HEK293 (cell line): Measurements from ENCODE around the gene CRTC3.
"Not testable (repeated sequence)": the region's sequence is repeated elsewhere in the genome, so short reads cannot be mapped to it uniquely, and the experiment has no call there.

Experiments used
- CTCF ChIA-PET: fragments of 350-600 bp; formaldehyde crosslinking; extraction: SDS; loops from one replicate; lab custom pipeline; 2021; ENCODE audit warnings: antibody characterized with exemption; lab: Yijun Ruan, JAX
- POLR2A ChIA-PET: fragments of 300-600 bp; formaldehyde crosslinking; extraction: SDS; loops from one replicate; lab custom pipeline; 2020; ENCODE audit warnings: antibody characterized with exemption, inconsistent platforms; lab: Yijun Ruan, JAX
- H3K27ac ChIP-seq: fragments of 200-500 bp; sonication (Bioruptor generic); 2 replicates; pipeline ENCODE4 v1.5.1; 2014; ENCODE audit warnings: low read depth, low read length, control low read depth, inconsistent platforms; ENCODE audit errors: extremely low read depth
- H3K36me3 ChIP-seq, 2 experiments: fragments of 200-500 bp in 1 of 2; sonication (Bioruptor generic) in 1 of 2; 1 replicate in 1 of 2; 2 replicates in 1 of 2; pipeline ENCODE4 v1.5.1; 2014 to 2017; ENCODE audit warnings: inconsistent platforms in 2 of 2, low read length in 2 of 2; ENCODE audit not compliant: control insufficient read depth in 2 of 2, insufficient read depth in 1 of 2
- H3K4me1 ChIP-seq: fragments of 200-500 bp; sonication (Bioruptor generic); 2 replicates; pipeline ENCODE4 v1.5.1; 2014; ENCODE audit warnings: mild to moderate bottlenecking, low read length, inconsistent platforms; ENCODE audit not compliant: control insufficient read depth, insufficient read depth
- H3K4me3 ChIP-seq: 2 replicates; pipeline ENCODE4 v1.5.1; 2011; ENCODE audit warnings: low read depth, mild to moderate bottlenecking, control low read depth, low read length, moderate library complexity
- H3K9me3 ChIP-seq: fragments of 200-500 bp; sonication (Bioruptor generic); 2 replicates; pipeline ENCODE4 v1.5.1; 2014; ENCODE audit warnings: low read depth, low read length, inconsistent platforms; ENCODE audit not compliant: control insufficient read depth, insufficient read depth
- AEBP2 ChIP-seq: fragments of 450-650 bp; formaldehyde crosslinking; IDR thresholded peaks from 2 replicates; pipeline ENCODE4 v1.5.1; 2016; ENCODE audit warnings: missing biosample characterization, missing genetic modification characterization, borderline replicate concordance
- ATF2 ChIP-seq: fragments of 450-650 bp; formaldehyde crosslinking; IDR thresholded peaks from 2 replicates; pipeline ENCODE4 v1.5.1; 2016; ENCODE audit warnings: missing biosample characterization, missing genetic modification characterization, low read depth
- GLIS2 ChIP-seq: fragments of 450-650 bp; formaldehyde crosslinking; IDR thresholded peaks from 2 replicates; pipeline ENCODE4 v1.5.1; 2016; ENCODE audit warnings: missing biosample characterization, missing genetic modification characterization
- ZNF157 ChIP-seq: fragments of 450-650 bp; formaldehyde crosslinking; IDR thresholded peaks from 2 replicates; pipeline ENCODE4 v1.5.1; 2016; ENCODE audit warnings: missing biosample characterization, missing genetic modification characterization
- ZNF174 ChIP-seq: fragments of 450-650 bp; formaldehyde crosslinking; IDR thresholded peaks from 2 replicates; pipeline ENCODE4 v1.5.0; 2017; ENCODE audit warnings: missing biosample characterization, mild to moderate bottlenecking, missing genetic modification characterization
- ZNF214 ChIP-seq: fragments of 450-650 bp; formaldehyde crosslinking; IDR thresholded peaks from 2 replicates; pipeline ENCODE4 v1.5.1; 2017; ENCODE audit warnings: missing biosample characterization, mild to moderate bottlenecking, missing genetic modification characterization, borderline replicate concordance
- ZNF248 ChIP-seq: fragments of 450-650 bp; formaldehyde crosslinking; IDR thresholded peaks from 2 replicates; pipeline ENCODE4 v1.5.1; 2017; ENCODE audit warnings: missing biosample characterization, missing genetic modification characterization
- ZNF280D ChIP-seq: fragments of 450-650 bp; formaldehyde crosslinking; IDR thresholded peaks from 2 replicates; pipeline ENCODE4 v1.5.1; 2016; ENCODE audit warnings: missing biosample characterization, missing genetic modification characterization
- ZNF311 ChIP-seq: fragments of 450-650 bp; formaldehyde crosslinking; IDR thresholded peaks from 2 replicates; pipeline ENCODE4 v1.5.1; 2017; ENCODE audit warnings: missing biosample characterization, missing genetic modification characterization, borderline replicate concordance
- ZNF366 ChIP-seq: fragments of 450-650 bp; formaldehyde crosslinking; conservative IDR thresholded peaks from 2 replicates; pipeline ENCODE4 v1.5.1; 2016; ENCODE audit warnings: missing biosample characterization, missing genetic modification characterization
- ZNF391 ChIP-seq: fragments of 450-650 bp; formaldehyde crosslinking; IDR thresholded peaks from 2 replicates; pipeline ENCODE4 v1.5.1; 2016; ENCODE audit warnings: low read depth, missing biosample characterization, missing genetic modification characterization, borderline replicate concordance
- ZNF529 ChIP-seq: fragments of 450-650 bp; formaldehyde crosslinking; IDR thresholded peaks from 2 replicates; pipeline ENCODE4 v1.5.1; 2017; ENCODE audit warnings: missing genetic modification characterization, missing biosample characterization; ENCODE audit not compliant: insufficient replicate concordance
- ZNF580 ChIP-seq: fragments of 450-650 bp; formaldehyde crosslinking; IDR thresholded peaks from 2 replicates; pipeline ENCODE4 v1.5.1; 2016; ENCODE audit warnings: missing biosample characterization, missing genetic modification characterization
- TF ChIP-seq, protein P1 (sequence below): fragments of 450-650 bp; formaldehyde crosslinking; IDR thresholded peaks from 2 replicates; pipeline ENCODE4 v1.5.1; 2016; ENCODE audit warnings: missing biosample characterization, missing genetic modification characterization

The CRTC3 gene

GRCh38 chr15:90671216-90671615, 141.5 kb downstream of the CRTC3 start:
- Histone ChIP-seq H3K4me1 (no peaks in the 10 kb centered on the region), H3K4me3 (no peak overlapping the region), H3K36me3 (no peaks in the 10 kb centered on the region; a peak in 1 of 3 replicates), H3K9me3 (no peaks in the 10 kb centered on the region; the same call in 1 of the 2 replicates), H3K27ac (no peak overlapping the region)
- ChIA-PET POLR2A (no interaction called here), CTCF (no interaction called here)
- TF ChIP-seq ZNF529 (tag by site-specific recombination) (no peak), ZNF174 (tag by site-specific recombination) (no peak), ZNF391 (tag by site-specific recombination) (no peak), ZNF580 (tag by site-specific recombination) (no peak), GLIS2 (tag by site-specific recombination) (no peak), ZNF248 (no peak), ZNF280D (tag by site-specific recombination) (no peak), AEBP2 (no peak), ZNF214 (tag by site-specific recombination) (no peak), ZNF311 (tag by site-specific recombination) (no peak), ATF2 (tag by site-specific recombination) (no peak), ZNF157 (tag by site-specific recombination) (no peak)
- TF ChIP-seq, protein P1, sequence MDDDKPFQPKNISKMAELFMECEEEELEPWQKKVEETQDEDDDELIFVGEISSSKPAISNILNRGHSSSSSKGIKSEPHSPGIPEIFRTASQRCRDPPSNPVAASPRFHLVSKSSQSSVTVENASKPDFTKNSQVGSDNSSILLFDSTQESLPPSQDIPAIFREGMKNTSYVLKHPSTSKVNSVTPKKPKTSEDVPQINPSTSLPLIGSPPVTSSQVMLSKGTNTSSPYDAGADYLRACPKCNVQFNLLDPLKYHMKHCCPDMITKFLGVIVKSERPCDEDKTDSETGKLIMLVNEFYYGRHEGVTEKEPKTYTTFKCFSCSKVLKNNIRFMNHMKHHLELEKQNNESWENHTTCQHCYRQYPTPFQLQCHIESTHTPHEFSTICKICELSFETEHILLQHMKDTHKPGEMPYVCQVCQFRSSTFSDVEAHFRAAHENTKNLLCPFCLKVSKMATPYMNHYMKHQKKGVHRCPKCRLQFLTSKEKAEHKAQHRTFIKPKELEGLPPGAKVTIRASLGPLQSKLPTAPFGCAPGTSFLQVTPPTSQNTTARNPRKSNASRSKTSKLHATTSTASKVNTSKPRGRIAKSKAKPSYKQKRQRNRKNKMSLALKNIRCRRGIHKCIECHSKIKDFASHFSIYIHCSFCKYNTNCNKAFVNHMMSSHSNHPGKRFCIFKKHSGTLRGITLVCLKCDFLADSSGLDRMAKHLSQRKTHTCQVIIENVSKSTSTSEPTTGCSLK = no peak

DNA sequence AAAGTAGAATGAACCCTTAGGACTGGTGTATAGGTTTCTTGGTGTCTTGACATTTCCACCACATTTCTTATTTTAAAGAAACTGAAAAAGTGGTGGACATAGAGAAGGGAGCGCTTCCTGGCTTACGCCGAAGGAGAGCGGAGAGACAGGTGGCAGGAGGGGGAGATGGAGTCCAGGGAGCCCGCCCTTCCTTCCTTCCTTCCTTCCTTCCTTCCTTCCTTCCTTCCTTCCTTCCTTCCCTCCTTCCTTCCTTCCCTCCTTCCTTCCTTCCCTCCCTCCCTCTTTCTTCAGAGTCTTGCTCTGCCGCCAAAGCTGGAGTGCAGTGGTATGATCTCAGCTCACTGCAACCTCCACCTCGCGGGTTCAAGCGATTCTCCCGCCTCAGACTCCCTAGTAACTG, 143.6 kb downstream of the CRTC3 start:
- H3K4me1 ChIP-seq, CTCF ChIA-PET, POLR2A ChIA-PET, H3K36me3 ChIP-seq, H3K27ac ChIP-seq, H3K4me3 ChIP-seq, H3K9me3 ChIP-seq: not testable (repeated sequence)
- peak; percentile 79 for TF ChIP-seq ZNF366 (tag by site-specific recombination)
